ENCODE measurements around the gene TRABD2A. TPM values are rescaled to one million over a fixed set of nuclear protein-coding genes. Genes with fewer than 3 reads are reported as not detected.
"Not testable (repeated sequence)": the region's sequence is repeated elsewhere in the genome, so short reads cannot be mapped to it uniquely, and the experiment has no call there.

The TRABD2A gene
- total RNA-seq, 2 experiments from 2014 or later, result 71.9 to 73.2 TPM

GRCh38 chr2:84778911-84779690 is 101.8 kb downstream of the TRABD2A start:
- Mint-ChIP-seq H3K4me1 (ENCODE audit: low read depth) (peaks cover 56% of the 10 kb centered on the region), H3K36me3 (ENCODE audit: low read depth) (peaks cover 40% of the 10 kb centered on the region), H3K9me3 (ENCODE audit: insufficient read depth) (peaks cover 35% of the 10 kb centered on the region), H3K4me3 (no peak overlapping the region), H3K27me3 (ENCODE audit: low read depth) (no peaks in the 10 kb centered on the region), H3K27ac (peak overlapping the region; percentile 5)
- CTCF ChIA-PET, result interaction anchor here (1.0 to 2.3 kb wide), 7 partner anchors 10 to 147 kb away, joined by 3 to 5 read pairs (median 4); partner anchors contain the start of gene TRABD2A
- DNase-seq, result no peak
- POLR2A ChIA-PET, result interaction anchor here (0.7 kb wide), 1 partner anchor 68 kb away, joined by 3 read pairs; no protein-coding TSS in a partner anchor
- no peak for ATAC-seq

- ChIA-PET CTCF (no interaction called here), POLR2A (no interaction called here)
- Mint-ChIP-seq H3K36me3 (ENCODE audit: low read depth) (peaks cover 45% of the 10 kb centered on the region), H3K4me1 (ENCODE audit: low read depth) (peaks cover 25% of the 10 kb centered on the region), H3K9me3 (ENCODE audit: insufficient read depth) (peaks cover 53% of the 10 kb centered on the region), H3K4me3 (no peak overlapping the region), H3K27ac (no peak overlapping the region), H3K27me3 (ENCODE audit: low read depth) (no peaks in the 10 kb centered on the region)
- no peak for ATAC-seq
- DNase-seq, result no peak
Measured at GRCh38 chr2:84776011-84776410, 104.9 kb downstream of the TRABD2A start.

DNA sequence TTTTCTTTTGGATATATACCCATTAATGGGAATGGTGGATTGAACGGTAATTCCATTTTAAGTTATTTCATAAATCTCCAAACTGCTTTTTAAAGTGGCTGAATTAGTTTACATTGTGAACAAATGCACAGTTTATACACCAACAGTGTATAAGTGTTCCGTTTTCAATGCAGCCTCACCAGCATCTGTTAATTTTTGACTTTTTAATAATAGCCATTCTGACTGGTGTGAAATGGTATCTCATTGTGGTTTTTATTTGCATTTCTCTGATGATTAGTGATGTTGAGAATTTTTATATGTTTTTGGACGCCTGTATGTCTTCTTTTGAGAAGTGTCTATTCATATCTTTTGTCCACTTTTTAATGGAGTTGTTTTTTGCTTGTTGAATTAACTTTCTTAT is 107.3 kb downstream of the TRABD2A start:
- H3K9me3 Mint-ChIP-seq (ENCODE audit: insufficient read depth), result peaks cover 55% of the 10 kb centered on the region
- H3K36me3 Mint-ChIP-seq (ENCODE audit: low read depth), result peaks cover 34% of the 10 kb centered on the region
- H3K4me1 Mint-ChIP-seq (ENCODE audit: low read depth); ATAC-seq; CTCF ChIA-PET; DNase-seq; H3K27me3 Mint-ChIP-seq (ENCODE audit: low read depth); H3K4me3 Mint-ChIP-seq; H3K27ac Mint-ChIP-seq; POLR2A ChIA-PET: not testable (repeated sequence)

Other genes starting within 250 kb of the TRABD2A start
- 1,000 to 10,000 TPM; 4,520 to 4,885 TPM for gene TMSB10, start 24.6 kb upstream of the TRABD2A start, total RNA-seq
- 10 to 100 TPM; 88.9 to 92.5 TPM for gene KCMF1, start 90.1 kb upstream of the TRABD2A start, total RNA-seq